ENCODE results near the gene CLEC11A.

Gene CLEC11A

DNA sequence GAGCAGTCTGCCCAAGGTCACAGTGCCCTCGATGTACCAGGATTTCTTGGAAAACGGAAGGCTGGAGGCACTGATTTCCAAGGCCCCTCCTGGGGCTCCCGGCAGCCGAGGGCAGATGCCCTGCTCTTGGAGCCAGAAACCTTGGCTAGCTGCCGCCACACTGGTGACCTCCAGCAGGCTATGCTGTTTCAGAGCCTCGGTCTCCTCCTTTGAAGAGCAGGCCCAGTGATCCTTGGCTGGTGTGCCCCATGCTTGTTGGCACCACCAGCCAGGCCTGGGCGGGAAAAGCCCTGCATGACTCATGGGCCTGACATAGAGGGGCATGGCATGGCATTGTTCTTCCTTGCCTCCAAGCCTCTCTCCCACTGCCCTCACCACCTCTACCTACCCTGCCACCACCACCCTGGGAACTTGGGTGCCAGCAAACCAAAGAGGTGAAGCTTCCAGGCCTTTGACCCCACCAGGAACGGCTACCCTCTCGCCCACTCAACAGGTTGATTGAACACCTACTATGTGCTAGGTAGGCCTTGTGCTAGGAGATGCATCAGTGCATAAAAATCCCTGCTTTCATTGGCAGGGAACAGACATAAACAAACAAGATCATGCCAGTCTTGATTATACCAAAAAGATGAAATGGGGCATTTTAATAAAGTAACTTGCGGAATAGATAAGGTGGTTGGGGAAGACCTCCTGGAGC is 1.6 kb upstream of the CLEC11A start:
- no peak overlapping the region for H3K4me3 ChIP-seq (replicated peaks in 1 of 2; ENCODE audit: low read depth in 2 of 2, low read length in 2 of 2)
- no peak for DNase-seq (ENCODE audit: low read depth in 2 of 2)
- TF ChIP-seq, protein P1, sequence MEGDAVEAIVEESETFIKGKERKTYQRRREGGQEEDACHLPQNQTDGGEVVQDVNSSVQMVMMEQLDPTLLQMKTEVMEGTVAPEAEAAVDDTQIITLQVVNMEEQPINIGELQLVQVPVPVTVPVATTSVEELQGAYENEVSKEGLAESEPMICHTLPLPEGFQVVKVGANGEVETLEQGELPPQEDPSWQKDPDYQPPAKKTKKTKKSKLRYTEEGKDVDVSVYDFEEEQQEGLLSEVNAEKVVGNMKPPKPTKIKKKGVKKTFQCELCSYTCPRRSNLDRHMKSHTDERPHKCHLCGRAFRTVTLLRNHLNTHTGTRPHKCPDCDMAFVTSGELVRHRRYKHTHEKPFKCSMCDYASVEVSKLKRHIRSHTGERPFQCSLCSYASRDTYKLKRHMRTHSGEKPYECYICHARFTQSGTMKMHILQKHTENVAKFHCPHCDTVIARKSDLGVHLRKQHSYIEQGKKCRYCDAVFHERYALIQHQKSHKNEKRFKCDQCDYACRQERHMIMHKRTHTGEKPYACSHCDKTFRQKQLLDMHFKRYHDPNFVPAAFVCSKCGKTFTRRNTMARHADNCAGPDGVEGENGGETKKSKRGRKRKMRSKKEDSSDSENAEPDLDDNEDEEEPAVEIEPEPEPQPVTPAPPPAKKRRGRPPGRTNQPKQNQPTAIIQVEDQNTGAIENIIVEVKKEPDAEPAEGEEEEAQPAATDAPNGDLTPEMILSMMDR (IDR thresholded peaks at IDR 0.05; ENCODE audit: low read depth, low read length) = no peak

DNA sequence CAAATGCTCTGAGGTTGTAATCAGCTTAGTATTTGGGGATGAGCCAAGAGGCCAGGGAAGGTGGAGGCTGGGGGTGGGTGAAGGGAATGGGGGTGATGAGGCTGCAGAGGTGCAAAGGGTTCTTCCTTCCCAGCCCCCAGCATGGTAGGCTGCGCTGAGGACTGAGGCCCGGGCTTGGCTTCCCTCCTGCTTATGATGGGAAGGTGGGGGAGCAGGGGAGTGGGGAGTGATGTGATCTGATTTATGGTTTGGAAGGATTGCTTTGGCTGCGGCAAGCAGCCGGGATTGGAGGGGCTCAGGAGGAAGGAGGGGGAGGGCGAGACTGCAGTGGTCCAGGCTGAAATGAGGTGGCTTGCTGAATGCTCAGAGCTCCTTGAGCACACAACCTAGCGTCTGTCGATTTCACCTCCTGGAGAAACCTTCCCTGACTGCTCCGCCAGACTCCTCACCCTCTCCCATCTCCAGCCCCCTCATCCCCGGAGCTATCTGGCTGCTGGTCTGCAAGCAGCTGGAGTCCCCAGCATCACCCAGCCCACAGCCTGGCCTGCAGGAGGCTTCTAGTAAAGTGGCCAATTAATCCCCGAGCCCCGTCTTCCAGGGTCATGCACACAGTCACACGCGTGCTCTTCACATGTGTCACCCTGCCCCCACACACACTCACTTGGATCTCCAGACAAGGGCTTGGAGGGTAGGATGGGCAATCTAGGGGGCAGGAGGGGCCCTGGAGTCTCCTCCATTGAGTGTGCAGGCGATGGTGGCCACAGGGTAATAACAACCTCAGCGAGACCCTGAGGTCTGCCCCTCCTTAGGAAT is 757 bp upstream of the CLEC11A start:
- no peak for DNase-seq (ENCODE audit: low read depth in 2 of 2)
- TF ChIP-seq, protein P1 (IDR thresholded peaks at IDR 0.05; ENCODE audit: low read depth, low read length) = no peak
- H3K4me3 ChIP-seq (replicated peaks in 1 of 2; ENCODE audit: low read depth in 2 of 2, low read length in 2 of 2) = peak overlapping the region; percentile 19 to 61

DNA sequence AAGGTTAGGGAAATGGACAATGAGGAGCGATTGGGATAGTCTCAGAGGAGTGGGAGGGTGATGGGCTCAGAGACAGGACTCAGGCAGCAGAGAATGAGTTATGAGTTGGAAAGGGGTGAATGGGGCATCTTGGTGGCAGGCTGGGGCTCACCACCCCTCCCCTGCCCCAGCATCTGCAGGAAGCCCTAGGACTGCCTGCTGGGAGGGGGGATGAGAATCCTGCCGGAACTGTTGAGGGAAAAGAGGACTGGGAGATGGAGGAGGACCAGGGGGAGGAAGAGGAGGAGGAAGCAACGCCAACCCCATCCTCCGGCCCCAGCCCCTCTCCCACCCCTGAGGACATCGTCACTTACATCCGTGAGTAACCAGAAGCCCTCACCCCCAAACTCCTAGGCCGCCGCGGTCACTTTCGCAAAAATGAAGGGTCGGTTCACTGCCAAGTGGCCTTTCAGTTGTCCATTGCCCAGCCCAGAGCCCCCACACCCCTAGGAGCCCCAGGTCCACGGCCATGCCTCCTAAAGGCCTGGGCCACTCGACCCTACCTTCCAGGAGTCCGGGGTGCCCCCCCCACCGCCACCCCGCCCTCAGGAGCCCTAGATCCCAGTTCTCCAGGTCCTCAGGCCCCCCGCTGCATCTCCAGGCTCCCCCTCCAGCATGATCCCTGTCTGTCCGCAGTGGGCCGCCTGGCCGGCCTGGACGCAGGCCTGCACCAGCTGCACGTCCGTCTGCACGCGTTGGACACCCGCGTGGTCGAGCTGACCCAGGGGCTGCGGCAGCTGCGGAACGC is 764 bp downstream of the CLEC11A start:
- no peak for DNase-seq (ENCODE audit: low read depth in 2 of 2)
- TF ChIP-seq, protein P1 (IDR thresholded peaks at IDR 0.05; ENCODE audit: low read depth, low read length) = no peak
- H3K4me3 ChIP-seq (replicated peaks in 1 of 2; ENCODE audit: low read depth in 2 of 2, low read length in 2 of 2) = peak overlapping the region; percentile 61 to 69

DNA sequence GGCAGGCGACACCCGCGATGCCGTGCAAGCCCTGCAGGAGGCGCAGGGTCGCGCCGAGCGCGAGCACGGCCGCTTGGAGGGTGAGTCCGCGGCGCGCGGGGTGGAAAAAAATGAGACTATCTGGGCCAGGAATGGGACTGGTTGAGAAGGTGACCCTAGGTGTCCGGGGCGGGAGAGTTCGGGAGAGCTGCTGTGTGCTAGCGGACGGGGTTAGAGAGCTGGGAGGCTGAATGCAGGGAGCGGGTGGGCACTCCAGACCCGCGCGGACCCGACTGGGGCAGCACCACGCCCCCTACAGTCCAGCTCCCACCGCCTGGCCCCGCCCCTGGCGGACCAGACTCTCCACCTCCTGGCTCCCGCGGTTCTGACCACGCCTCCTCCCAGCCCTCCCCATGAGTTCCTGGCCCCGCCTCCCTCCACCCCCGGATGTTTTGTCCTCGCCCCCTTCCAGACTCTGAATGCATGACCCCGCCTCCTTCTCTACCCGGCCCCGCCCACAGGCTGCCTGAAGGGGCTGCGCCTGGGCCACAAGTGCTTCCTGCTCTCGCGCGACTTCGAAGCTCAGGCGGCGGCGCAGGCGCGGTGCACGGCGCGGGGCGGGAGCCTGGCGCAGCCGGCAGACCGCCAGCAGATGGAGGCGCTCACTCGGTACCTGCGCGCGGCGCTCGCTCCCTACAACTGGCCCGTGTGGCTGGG is 1.5 kb downstream of the CLEC11A start:
- peak; percentile 98 to 100 for DNase-seq (ENCODE audit: low read depth in 2 of 2)
- H3K4me3 ChIP-seq (replicated peaks in 1 of 2; ENCODE audit: low read depth in 2 of 2, low read length in 2 of 2) = peak overlapping the region; percentile 62 to 71
- TF ChIP-seq, protein P1 (IDR thresholded peaks at IDR 0.05; ENCODE audit: low read depth, low read length) = peak; percentile 44

DNA sequence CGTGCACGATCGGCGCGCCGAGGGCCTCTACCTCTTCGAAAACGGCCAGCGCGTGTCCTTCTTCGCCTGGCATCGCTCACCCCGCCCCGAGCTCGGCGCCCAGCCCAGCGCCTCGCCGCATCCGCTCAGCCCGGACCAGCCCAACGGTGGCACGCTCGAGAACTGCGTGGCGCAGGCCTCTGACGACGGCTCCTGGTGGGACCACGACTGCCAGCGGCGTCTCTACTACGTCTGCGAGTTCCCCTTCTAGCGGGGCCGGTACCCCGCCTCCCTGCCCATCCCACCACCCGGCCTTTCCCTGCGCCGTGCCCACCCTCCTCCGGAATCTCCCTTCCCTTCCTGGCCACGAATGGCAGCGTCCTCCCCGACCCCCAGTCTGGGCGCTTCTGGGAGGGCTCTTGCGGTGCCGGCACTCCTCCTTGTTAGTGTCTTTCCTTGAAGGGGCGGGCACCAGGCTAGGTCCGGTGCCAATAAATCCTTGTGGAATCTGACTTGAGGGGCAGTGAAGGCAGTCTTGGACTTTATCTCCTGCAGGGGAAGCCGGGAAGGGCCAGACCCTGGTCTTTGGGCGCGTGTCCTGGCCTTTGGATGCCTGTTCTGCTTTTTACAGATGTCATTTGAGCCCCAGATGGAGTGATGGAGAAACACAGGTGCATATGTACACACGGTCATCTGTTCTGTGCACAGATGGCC is 2.2 kb downstream of the CLEC11A start:
- H3K4me3 ChIP-seq (replicated peaks in 1 of 2; ENCODE audit: low read depth in 2 of 2, low read length in 2 of 2) = peak overlapping the region; percentile 62 to 71
- TF ChIP-seq, protein P1 (IDR thresholded peaks at IDR 0.05; ENCODE audit: low read depth, low read length) = no peak
- DNase-seq (ENCODE audit: low read depth in 2 of 2) = peak in 1 of 2 donors; percentile 21

DNA sequence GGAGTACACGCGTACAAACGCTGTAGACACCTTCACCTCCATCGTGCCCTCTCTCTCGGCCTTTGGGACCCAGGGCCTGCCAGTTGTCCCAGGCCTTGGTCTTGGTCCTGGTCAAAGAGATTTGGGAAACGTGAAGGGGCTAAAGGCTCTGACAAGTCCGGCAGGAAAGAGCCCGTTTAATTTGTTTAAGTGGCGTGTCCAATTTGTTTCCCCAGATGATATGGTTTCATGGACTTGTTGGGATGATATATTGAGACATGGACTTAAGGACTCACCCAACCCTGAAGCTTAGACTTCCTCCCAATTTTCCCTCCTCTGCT is 2.7 kb downstream of the CLEC11A start:
- TF ChIP-seq, protein P1 (IDR thresholded peaks at IDR 0.05; ENCODE audit: low read depth, low read length) = no peak
- no peak for DNase-seq (ENCODE audit: low read depth in 2 of 2)
- peak overlapping the region; percentile 62 to 71 for H3K4me3 ChIP-seq (replicated peaks in 1 of 2; ENCODE audit: low read depth in 2 of 2, low read length in 2 of 2)
